K562 (cell line): ENCODE data around the gene TGDS. TPM values are rescaled to one million over a fixed set of nuclear protein-coding genes. Genes with fewer than 3 reads are reported as not detected.

Experiments
- ATAC-seq: fragments of 200-7000 bp; cut with Tn5 transposase; 3 replicates; pipeline ENCODE4 v1.9.1; 2020; ENCODE audit warnings: moderate library complexity
- BruUV-seq: library from RNA; stranded (reverse); fragments of 400-500 nt; replicated peaks from 2 replicates; lab custom pipeline; 2021; lab: Mats Ljungman, UMichigan
- CTCF ChIA-PET: fragments of 300-600 bp; formaldehyde crosslinking; extraction: SDS; loops from one replicate; lab custom pipeline; 2021; ENCODE audit warnings: low intra/inter-chr PET ratio; lab: Yijun Ruan, JAX
- POLR2A ChIA-PET: fragments of 300-600, 350-650 bp; sonication (Branson Sonifier 250); formaldehyde crosslinking; extraction: SDS; loops from one replicate; lab custom pipeline; 2021; ENCODE audit warnings: antibody characterized with exemption, inconsistent platforms; lab: Yijun Ruan, JAX
- DNase-seq, 4 experiments: peaks; one replicate each; pipeline versions ENCODE4 v3.0.0 to v3.0.0-alpha.2; 2011 to 2018; ENCODE audit warnings: low spot score in 3 of 4, mixed read lengths in 3 of 4; ENCODE audit errors: extremely low read depth in 1 of 4
- FAIRE-seq: peaks from 2 replicates; lab custom pipeline; 2011; peaks lifted over from hg19 to GRCh38; lab: Jason Lieb, UNC
- H2AFZ ChIP-seq: 2 replicates; pipeline ENCODE4 v1.6.0; 2011; ENCODE audit warnings: low read depth, low read length, control low read depth, inconsistent platforms
- H3K27ac ChIP-seq: fragments of 200-600 bp; 3 replicates; pipeline ENCODE4 v1.8.0; 2011; ENCODE audit warnings: low read depth, mild to moderate bottlenecking, control low read depth, inconsistent platforms, low read length, moderate library complexity, mixed read lengths; ENCODE audit errors: extremely low read depth
- H3K27me3 ChIP-seq, 2 experiments: fragments of 300-600 bp in 1 of 2; 2 replicates in 1 of 2; 3 replicates in 1 of 2; pipeline versions ENCODE4 v1.6.0 to v1.8.0; 2011; ENCODE audit warnings: inconsistent platforms in 2 of 2, low read length in 2 of 2, mild to moderate bottlenecking in 1 of 2, mixed read lengths in 1 of 2, moderate library complexity in 1 of 2; ENCODE audit not compliant: control insufficient read depth in 2 of 2, insufficient read depth in 2 of 2
- H3K36me3 ChIP-seq: fragments of 300-600 bp; 3 replicates; pipeline ENCODE4 v1.8.0; 2011; ENCODE audit warnings: mild to moderate bottlenecking, low read length, inconsistent platforms; ENCODE audit not compliant: control insufficient read depth, insufficient read depth
- H3K4me1 ChIP-seq, 2 experiments: fragments of 200-600 bp in 1 of 2; replicated peaks in 1 of 2; 2 replicates in 1 of 2; 3 replicates in 1 of 2; pipeline versions ENCODE4 v1.5.1 to v1.8.0; 2011; ENCODE audit warnings: inconsistent platforms in 2 of 2, low read length in 2 of 2, mild to moderate bottlenecking in 1 of 2, mixed read lengths in 1 of 2, moderate library complexity in 1 of 2; ENCODE audit not compliant: control insufficient read depth in 2 of 2, insufficient read depth in 2 of 2
- H3K4me2 ChIP-seq: 2 replicates; pipeline ENCODE4 v1.6.1; 2011; ENCODE audit warnings: low read length, control low read depth, inconsistent platforms, mixed read lengths; ENCODE audit not compliant: insufficient read depth
- H3K4me3 ChIP-seq: fragments of 200-600 bp; sonication (generic), shearing (Covaris generic); 2 replicates; pipeline ENCODE4 v1.5.1; 2016; ENCODE audit warnings: control low read depth, inconsistent platforms
- H3K79me2 ChIP-seq: fragments of 200-600 bp; 3 replicates; pipeline ENCODE4 v1.8.0; 2011; ENCODE audit warnings: low read length, inconsistent platforms; ENCODE audit not compliant: control insufficient read depth, insufficient read depth
- H3K9ac ChIP-seq, 2 experiments: 2 replicates each; pipeline versions ENCODE4 v1.6.0 to v1.6.1; 2011; ENCODE audit warnings: low read depth in 2 of 2, low read length in 2 of 2, control low read depth in 1 of 2, inconsistent platforms in 1 of 2, mild to moderate bottlenecking in 1 of 2, mixed read lengths in 1 of 2; ENCODE audit not compliant: insufficient read depth in 1 of 2
- H3K9me1 ChIP-seq: one replicate; pipeline ENCODE4 v1.6.0; 2011; ENCODE audit warnings: inconsistent platforms, mild to moderate bottlenecking, low read length, moderate library complexity; ENCODE audit not compliant: control insufficient read depth, insufficient read depth
- H3K9me3 ChIP-seq: replicated peaks from 2 replicates; pipeline ENCODE4 v1.5.1; 2011; ENCODE audit warnings: low read depth, low read length, inconsistent platforms; ENCODE audit not compliant: control insufficient read depth, insufficient read depth
- H4K20me1 ChIP-seq: replicated peaks from 2 replicates; pipeline ENCODE4 v1.6.1; 2011; ENCODE audit warnings: low read length, inconsistent platforms, mixed read lengths; ENCODE audit not compliant: control insufficient read depth, insufficient read depth
- FOXA1 ChIP-seq: fragments of 450-650 bp; IDR thresholded peaks from 2 replicates; pipeline ENCODE4 v1.6.1; 2016; ENCODE audit warnings: mild to moderate bottlenecking, borderline replicate concordance
- HNRNPH1 ChIP-seq: fragments of 200-400 bp; formaldehyde crosslinking; optimal IDR thresholded peaks from 2 replicates; pipeline ENCODE3; 2017; ENCODE audit warnings: low read depth, mild to moderate bottlenecking, low read length, moderate library complexity
- MXI1 ChIP-seq: IDR thresholded peaks from 2 replicates; pipeline ENCODE4 v1.6.1; 2011; ENCODE audit warnings: low read depth, mild to moderate bottlenecking, improper control_type of control experiment, low read length
- SIN3B ChIP-seq: fragments of 450-650 bp; IDR thresholded peaks from 2 replicates; pipeline ENCODE4 v1.6.1; 2017; ENCODE audit warnings: low read depth, mild to moderate bottlenecking, moderate library complexity
- TAF9B ChIP-seq: fragments of 450-650 bp; IDR thresholded peaks from 2 replicates; pipeline ENCODE4 v1.6.1; 2018; ENCODE audit warnings: mild to moderate bottlenecking; ENCODE audit not compliant: partially characterized antibody
- ZNF212 ChIP-seq: fragments of 450-650 bp; formaldehyde crosslinking; IDR thresholded peaks from 2 replicates; pipeline ENCODE4 v1.4.0; 2020; ENCODE audit warnings: mild to moderate bottlenecking
- WGBS: fragments of 100-300 bp; shearing (Covaris generic); methylation state at CpG from one replicate; pipeline ENCODE4 v1.1.6; 2016; ENCODE audit warnings: low coverage, mixed read lengths; ENCODE audit not compliant: insufficient coverage; ENCODE audit errors: missing lambda C conversion rate; 5-methylcytosine and 5-hydroxymethylcytosine counted together
- in situ Hi-C: fragments of 300-500 bp; cut with MboI; formaldehyde crosslinking; loops from 4 replicates; pipeline ENCODE4 v1.15.0; 2018; ENCODE audit warnings: inconsistent platforms, mixed read lengths
- intact Hi-C: fragments of 100-400 bp; cut with micrococcal nuclease; formaldehyde crosslinking; loops from 2 replicates; pipeline ENCODE4 v1.14.2; 2022
- polyA plus RNA-seq, 8 experiments: library from polyadenylated mRNA; depleted of rRNA in 4 of 8; stranded (reverse) in 5 of 8; unstranded in 3 of 8; fragments of >200 nt; fragmentation: Nextera tagmentation in 2 of 8; fragmentation: Illumina TruSeq in 1 of 8; extraction: Ambion mirVana in 2 of 8; extraction: Trizol in 1 of 8; gene quantifications; 2 replicates each; pipeline versions ENCODE4 v1.2.1 to v1.2.3, GENCODE V29; 2011 to 2014; ENCODE audit warnings: inconsistent platforms in 1 of 8, missing spikeins in 1 of 8
- total RNA-seq, 7 experiments: library from RNA; depleted of rRNA in 6 of 7; stranded (reverse); fragments of >200 nt in 6 of 7; fragmentation: Illumina TruSeq in 2 of 7; extraction: Trizol in 2 of 7; gene quantifications; 2 replicates each; pipeline versions ENCODE4 v1.2.1 to v1.2.3, GENCODE V29; 2011 to 2021; ENCODE audit warnings: low replicate concordance in 1 of 7
- TF ChIP-seq, protein P1 (sequence below): sonication (generic); formaldehyde crosslinking; IDR thresholded peaks from 2 replicates; pipeline ENCODE4 v1.9.0; 2022; ENCODE audit warnings: mild to moderate bottlenecking, missing genetic modification reagents
- TF ChIP-seq, protein P2 (sequence below): fragments of 450-650 bp; formaldehyde crosslinking; IDR thresholded peaks from 2 replicates; pipeline ENCODE4 v1.4.0; 2022; ENCODE audit warnings: mild to moderate bottlenecking, moderate library complexity
- TF ChIP-seq, protein P3 (sequence below), 2 experiments: IDR thresholded peaks; 2 replicates each; pipeline ENCODE4 v1.6.1; 2011; ENCODE audit warnings: borderline replicate concordance in 1 of 2, control low read depth in 1 of 2, low read depth in 1 of 2, low read length in 1 of 2, mild to moderate bottlenecking in 1 of 2, mixed read lengths in 1 of 2, moderate library complexity in 1 of 2; ENCODE audit not compliant: insufficient read depth in 1 of 2, insufficient read length in 1 of 2, poor library complexity in 1 of 2, severe bottlenecking in 1 of 2; ENCODE audit errors: extremely low read depth in 1 of 2

TGDS gene
- total and polyA plus RNA-seq, 9 of the 15 experiments (the other 6 are each of a cell fraction or from before 2014, with no cell fraction given), result 9.9 to 43.7 (median 21.4) TPM

DNA sequence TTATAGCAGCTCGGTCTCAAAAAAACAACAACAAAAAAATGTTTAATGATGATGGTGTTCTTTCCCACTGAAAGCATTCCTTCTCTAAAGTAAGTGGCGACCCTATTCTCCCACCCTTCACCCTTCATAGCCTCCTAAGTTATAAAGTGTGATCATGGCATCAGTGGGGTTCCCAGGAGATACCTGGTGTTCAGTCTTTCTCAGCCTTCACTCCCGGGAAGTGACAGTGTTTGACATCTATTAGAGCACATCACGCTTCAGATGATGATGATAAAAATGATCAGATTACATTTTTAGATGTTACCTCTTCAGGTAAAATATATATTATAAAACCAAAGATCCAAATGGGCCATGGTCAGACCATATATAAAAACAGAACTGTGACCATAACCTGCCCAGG is 51.0 kb downstream of the TGDS start (continued):
- TF ChIP-seq, protein P1, sequence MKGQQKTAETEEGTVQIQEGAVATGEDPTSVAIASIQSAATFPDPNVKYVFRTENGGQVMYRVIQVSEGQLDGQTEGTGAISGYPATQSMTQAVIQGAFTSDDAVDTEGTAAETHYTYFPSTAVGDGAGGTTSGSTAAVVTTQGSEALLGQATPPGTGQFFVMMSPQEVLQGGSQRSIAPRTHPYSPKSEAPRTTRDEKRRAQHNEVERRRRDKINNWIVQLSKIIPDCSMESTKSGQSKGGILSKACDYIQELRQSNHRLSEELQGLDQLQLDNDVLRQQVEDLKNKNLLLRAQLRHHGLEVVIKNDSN (CRISPR knock-in tag), result no peak
- TF ChIP-seq FOXA1, result no peak
- no peak for TF ChIP-seq ZNF212 (CRISPR knock-in tag)
- TF ChIP-seq TAF9B, result no peak
- TF ChIP-seq, protein P2, sequence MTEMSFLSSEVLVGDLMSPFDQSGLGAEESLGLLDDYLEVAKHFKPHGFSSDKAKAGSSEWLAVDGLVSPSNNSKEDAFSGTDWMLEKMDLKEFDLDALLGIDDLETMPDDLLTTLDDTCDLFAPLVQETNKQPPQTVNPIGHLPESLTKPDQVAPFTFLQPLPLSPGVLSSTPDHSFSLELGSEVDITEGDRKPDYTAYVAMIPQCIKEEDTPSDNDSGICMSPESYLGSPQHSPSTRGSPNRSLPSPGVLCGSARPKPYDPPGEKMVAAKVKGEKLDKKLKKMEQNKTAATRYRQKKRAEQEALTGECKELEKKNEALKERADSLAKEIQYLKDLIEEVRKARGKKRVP (CRISPR knock-in tag), result no peak
- no peak for TF ChIP-seq SIN3B
- TF ChIP-seq MXI1, result no peak

DNA sequence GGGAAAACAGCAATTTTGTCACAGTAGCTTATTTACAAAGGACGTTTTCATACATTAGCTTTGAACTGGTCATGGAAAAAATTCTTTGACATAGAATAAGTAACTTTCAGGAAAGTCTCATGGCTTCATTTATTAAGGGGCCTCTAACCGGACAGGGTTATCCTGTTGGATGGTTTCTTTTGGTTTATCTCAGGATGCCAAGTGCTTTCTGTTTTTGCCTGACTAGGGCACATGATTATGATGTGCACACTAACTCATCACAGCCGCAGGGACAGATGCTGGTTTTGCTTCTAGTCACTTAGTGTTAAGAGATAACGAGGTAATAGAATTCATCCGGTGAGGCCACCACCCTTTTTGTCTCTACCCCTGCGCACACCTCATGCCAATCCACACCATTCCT is 53.0 kb downstream of the TGDS start:
- FAIRE-seq (no peak), DNase-seq (no peak), ATAC-seq (no peak)
- Histone ChIP-seq H2AFZ (no peak overlapping the region), H3K79me2 (no peaks in the 10 kb centered on the region), H3K4me1 (no peaks in the 10 kb centered on the region; a peak in 1 of 5 replicates), H3K4me3 (no peak overlapping the region), H3K9me1 (no peaks in the 10 kb centered on the region), H3K27me3 (no peaks in the 10 kb centered on the region; a peak in 1 of 5 replicates), H3K27ac (no peak overlapping the region), H3K4me2 (no peak overlapping the region), H4K20me1 (no peaks in the 10 kb centered on the region), H3K9me3 (no peaks in the 10 kb centered on the region; the same call in none of the 2 replicates), H3K9ac (no peak overlapping the region), H3K36me3 (no peaks in the 10 kb centered on the region)
- in situ Hi-C loops (no loop called here), intact Hi-C loops (no loop called here)
- POLR2A ChIA-PET, result no interaction called here
- CTCF ChIA-PET, result no interaction called here
- WGBS, result 0% methylated on average over 6 of the region's 6 CpGs
- no TSS peak for BruUV-seq
- TF ChIP-seq HNRNPH1, result no peak
- TF ChIP-seq, protein P3, sequence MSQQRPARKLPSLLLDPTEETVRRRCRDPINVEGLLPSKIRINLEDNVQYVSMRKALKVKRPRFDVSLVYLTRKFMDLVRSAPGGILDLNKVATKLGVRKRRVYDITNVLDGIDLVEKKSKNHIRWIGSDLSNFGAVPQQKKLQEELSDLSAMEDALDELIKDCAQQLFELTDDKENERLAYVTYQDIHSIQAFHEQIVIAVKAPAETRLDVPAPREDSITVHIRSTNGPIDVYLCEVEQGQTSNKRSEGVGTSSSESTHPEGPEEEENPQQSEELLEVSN (IDR thresholded peaks at IDR 0.05; ENCODE audit: borderline replicate concordance in 1 of 2, extremely low read depth in 1 of 2, insufficient read depth in 1 of 2, insufficient read length in 1 of 2, low read depth in 1 of 2, low read length in 1 of 2, poor library complexity in 1 of 2, severe bottlenecking in 1 of 2), result no peak
